ENCODE data around the gene CCR5AS.
"Not testable (repeated sequence)": the region's sequence is repeated elsewhere in the genome, so short reads cannot be mapped to it uniquely, and the experiment has no call there.

The CCR5AS gene

GRCh38 chr3:46427916-46428833 is 21.3 kb upstream of the CCR5AS start:
- DNase-seq, result no peak

DNA sequence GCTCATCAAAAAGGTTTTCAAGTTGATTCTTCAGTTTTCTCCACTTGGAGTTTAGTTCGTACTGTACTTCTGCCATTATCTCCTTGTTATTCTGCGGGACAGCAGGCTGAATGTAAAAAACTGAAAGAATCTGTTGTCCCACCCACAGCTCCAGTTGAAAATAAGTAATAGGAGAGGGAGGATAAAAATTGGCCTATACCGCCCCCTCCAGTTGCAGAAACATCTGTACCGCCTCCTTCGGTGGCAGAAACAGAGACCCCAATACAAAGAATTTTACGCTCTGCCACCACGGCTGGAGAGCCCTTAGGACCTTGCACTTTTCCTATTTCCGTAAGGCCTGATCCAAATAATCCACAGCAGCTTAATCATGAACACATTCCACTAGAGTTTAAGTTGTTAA is 20.5 kb upstream of the CCR5AS start:
- DNase-seq, result not testable (repeated sequence)

DNA sequence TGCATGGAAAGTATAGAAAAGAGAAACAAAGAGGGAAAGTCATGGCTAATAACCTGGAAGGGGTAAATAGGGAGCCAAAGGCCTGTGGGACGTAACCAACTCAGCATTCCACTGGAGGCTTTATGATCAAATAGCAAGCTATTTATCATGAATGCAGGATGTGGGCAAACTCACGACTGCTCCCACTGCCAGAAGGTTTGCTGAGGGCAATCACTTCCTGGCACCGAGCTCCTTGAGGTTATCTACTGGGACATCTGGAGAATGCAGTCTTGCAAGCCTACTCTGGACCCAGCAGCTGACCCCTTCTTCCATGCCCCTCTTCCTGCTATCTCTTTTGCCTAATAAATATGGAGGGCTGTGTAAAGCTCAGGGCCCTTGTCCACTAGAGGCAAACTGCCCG is 19.6 kb upstream of the CCR5AS start:
- not testable (repeated sequence) for DNase-seq

- no peak for DNase-seq
These were observed 16.7 kb upstream of the CCR5AS start for GRCh38 chr3:46423588-46423987.

DNA sequence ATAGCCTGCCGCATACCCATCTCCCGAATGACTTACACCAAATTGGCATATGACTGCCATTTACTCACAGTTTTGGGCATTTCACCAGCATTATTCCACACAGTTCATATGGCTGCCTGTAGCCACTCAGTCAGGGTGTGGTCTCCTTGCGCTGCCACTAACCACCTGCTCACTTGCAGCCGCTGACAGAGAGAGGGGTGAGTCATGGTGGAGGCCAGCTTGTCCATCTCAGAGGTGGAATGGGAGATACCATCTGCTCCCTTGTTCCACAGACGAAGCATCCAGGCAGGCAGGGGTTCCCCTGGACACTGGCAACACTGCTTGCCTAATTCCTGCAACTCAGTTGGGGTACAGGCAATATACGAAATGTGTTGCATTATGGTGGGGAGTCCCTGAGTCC is 15.8 kb upstream of the CCR5AS start:
- DNase-seq, result no peak

DNA sequence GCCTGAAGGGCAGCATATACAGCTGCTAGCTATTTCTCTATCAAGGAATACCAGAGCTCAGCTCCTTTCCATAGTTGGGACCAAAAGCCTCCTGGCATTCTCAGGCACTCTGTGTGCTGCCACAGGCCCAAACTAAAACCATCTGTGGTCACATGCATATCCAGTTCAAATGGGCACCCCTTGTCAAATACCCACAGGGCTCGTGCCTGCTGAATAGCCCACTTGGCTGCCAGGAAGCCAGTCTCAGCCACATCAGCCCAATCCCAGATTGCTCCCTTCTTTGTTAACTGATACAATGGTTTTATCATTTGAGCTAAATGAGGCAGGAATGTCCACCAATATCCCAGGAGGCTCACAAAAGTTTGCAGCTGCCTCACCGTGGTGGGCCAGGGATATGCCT is 14.1 kb upstream of the CCR5AS start:
- no peak for DNase-seq

- no peak for DNase-seq
These were observed 12.9 kb upstream of the CCR5AS start for GRCh38 chr3:46419816-46420215.

DNA sequence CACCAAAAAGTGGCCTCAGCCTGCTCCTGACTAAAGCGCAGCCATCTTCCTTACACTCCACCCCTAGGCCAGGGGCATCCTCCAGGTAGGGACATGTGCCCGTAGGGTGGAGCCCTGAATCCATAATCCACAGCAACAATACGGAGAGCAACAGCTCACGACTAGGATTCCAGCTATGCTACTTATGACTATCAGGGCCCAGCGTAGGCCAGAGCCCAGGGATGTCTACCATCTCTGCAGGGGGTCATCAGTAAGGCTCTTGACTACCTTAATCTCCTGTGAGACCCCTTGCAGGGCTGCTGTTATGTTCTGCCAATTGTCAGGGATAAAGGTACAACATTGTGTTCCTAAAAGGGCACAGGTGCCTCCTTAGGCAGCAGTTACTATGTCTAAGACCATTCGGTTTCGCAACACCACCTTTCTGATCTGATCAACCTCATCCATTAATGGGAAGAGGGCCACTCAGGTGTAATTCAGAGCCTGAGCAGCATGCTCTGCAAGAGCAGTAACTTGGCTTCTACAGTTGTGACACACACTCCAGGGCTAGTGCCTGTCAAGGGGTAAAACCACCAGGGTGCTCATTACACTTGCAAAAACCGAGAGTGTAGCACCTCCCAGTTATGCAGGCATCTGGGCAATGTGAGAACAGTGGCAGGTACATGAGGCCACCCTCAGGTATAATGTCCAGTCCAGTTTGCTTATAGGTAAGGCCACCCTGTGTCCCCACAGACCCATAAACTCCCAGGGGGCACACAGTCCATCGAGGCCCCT is 11.2 kb upstream of the CCR5AS start:
- DNase-seq, result no peak

DNA sequence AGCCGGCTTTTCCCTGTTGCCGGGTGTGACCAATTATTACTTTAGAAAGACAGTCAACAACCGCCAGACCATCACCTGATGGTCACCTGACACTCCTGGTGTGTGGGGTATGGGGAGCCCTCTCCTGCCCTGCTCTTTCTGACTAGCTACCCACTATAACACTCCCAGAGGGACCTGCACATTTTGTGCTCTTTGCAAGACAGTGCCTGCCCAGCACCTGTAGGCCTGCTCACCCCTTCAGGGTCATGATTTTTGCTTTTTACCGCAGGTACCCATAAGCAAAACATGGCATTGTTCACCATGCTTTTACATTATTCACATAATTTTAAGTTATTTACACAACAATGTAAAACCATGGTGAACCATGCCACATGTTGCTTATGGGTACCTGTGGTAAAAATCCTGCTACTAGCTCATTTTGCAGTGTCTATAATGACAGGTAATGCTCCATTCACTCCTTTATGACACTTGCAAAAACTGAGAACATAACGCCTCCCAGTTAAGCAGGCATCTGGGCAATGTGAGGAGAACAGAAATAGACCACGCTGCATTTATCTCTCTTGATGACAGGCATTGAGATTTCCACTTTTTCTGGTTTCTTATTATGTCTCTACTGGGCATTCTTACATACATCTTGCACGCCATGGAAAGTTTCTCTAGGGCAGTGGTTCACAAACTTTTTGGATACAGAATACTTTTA is 10.1 kb upstream of the CCR5AS start:
- no peak for DNase-seq

- DNase-seq, result no peak
These were observed 9.4 kb upstream of the CCR5AS start for GRCh38 chr3:46416125-46416810.

DNA sequence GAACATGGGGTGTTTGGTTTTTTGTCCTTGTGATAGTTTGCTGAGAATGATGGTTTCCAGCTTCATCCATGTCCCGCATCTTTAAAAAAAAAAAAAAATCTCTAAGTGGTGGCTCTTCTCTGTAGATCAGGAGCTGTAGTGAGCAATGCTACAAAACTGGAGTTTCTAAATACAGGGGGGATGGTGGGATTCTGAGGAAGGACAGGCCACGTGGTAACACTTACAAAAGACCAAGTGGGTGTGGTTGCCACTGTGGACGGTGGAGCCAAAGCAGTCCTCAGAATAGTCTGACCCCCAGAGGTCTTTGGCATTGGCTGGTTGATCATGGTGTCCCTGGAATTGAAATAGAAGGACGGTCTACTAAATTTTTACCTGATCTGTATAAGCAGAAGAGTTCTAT is 7.9 kb upstream of the CCR5AS start:
- DNase-seq, result no peak

DNA sequence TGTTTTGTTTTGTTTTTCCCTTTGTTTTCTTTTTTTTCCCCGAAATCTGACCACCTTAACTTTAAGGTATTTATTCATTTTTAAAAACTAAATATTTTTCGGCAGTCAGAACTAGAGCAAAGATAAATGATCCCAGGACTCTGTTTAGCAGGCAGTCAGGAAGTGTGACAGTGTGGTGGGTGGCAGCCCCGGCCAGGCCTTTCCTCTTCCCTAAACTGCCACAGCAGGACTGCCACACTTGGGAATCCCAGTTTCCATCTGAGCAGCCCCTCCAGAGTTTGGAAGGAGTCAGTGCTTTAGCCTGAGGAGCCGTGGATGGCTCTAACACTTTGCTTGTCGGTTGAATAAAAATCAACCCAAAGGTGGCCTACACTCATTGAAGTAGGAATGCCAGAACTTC is 7.1 kb upstream of the CCR5AS start:
- no peak for DNase-seq

DNA sequence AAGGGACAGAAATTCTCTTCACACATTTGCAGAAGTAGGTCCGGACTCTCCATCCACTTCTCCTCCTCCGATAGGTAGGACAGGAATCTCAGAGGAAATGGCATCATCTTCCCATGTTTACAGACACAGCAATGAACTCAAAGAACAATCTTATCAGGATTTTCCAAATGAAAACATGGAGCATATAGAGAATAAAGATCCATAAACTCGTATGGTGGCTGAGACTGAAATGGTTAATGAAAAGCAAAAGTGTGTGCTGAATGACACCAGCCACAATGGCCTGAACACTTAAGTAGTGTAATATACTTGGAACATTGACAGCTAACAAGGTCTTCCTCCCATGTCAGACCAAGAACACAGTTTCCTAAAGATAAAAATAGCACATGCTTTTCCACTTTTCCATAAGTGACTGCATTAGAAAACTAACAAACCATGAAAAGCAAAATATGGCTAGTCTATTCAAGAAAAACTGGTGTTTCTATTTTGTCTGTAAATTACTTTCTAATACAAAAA is 6.0 kb upstream of the CCR5AS start:
- DNase-seq, result no peak

DNA sequence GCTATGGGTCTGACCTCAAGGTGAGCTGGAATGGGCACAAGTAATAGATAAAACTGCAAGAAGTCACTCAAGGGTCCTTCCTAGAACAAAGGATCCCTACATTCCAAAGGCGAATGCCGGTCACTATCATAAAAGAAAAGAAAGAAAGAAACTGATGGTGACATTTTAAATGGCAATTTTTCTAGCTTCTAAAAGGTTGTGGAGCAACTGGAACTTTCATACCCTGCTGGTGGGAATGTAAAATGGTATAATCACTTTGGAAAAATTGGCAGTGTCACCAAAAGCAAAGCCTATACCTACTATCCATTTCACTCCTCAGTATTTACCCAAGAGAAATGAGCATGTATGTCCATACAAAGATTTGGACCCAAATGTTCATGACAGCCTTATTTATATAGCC is 4.4 kb upstream of the CCR5AS start:
- DNase-seq, result no peak

GRCh38 chr3:46410669-46411068 is 3.8 kb upstream of the CCR5AS start:
- DNase-seq, result no peak

- DNase-seq, result no peak
These were observed 3.0 kb upstream of the CCR5AS start for GRCh38 chr3:46409739-46410489.

DNA sequence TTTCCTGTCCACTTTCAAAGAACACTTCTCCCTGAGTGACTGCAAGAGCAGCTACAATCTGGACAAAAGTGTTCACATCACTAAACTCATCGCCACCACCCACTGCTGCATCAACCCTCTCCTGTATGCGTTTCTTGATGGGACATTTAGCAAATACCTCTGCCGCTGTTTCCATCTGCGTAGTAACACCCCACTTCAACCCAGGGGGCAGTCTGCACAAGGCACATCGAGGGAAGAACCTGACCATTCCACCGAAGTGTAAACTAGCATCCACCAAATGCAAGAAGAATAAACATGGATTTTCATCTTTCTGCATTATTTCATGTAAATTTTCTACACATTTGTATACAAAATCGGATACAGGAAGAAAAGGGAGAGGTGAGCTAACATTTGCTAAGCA is 2.0 kb upstream of the CCR5AS start:
- DNase-seq, result no peak

- no peak for DNase-seq
These were observed 1.1 kb upstream of the CCR5AS start for GRCh38 chr3:46407970-46408369.

GRCh38 chr3:46406443-46406787 is 451 bp downstream of the CCR5AS start:
- DNase-seq, result no peak

- no peak for DNase-seq
These were observed 1.4 kb downstream of the CCR5AS start for GRCh38 chr3:46405301-46406019.

DNA sequence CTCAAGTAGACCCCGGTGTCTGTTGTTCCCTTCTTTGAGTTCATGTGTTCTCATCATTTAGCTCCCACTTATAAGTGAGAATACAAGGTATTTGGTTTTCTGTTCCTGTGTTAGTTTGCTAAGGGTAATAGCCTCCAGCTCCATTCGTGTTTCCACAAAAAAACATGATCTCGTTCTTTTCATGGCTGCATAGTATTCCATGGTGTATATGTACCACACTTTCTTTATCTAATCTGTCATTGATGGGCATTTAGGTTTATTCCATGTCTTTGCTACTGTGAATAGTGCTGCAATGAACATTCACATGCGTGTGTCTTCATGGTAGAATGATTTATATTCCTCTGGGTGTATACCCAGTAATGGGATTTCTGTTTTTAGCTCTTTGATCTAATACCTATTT is 4.0 kb downstream of the CCR5AS start:
- DNase-seq, result not testable (repeated sequence)

Data from occipital lobe (tissue), 1 donor.